GM23248 (cell line): Measurements from ENCODE around the gene LEF1.

Experiments used
- EZH2 ChIP-seq: fragments of 200-600 bp; sonication (generic); IDR thresholded peaks from 2 replicates; pipeline ENCODE4 v1.6.1; 2018; ENCODE audit warnings: antibody characterized with exemption, mild to moderate bottlenecking; ENCODE audit not compliant: insufficient read depth, poor library complexity, severe bottlenecking
- EZH2phosphoT487 ChIP-seq: fragments of 200-600 bp; sonication (generic); IDR thresholded peaks from 2 replicates; pipeline ENCODE4 v1.6.1; 2018; ENCODE audit warnings: antibody characterized with exemption, moderate library complexity, mild to moderate bottlenecking, low read depth; ENCODE audit not compliant: insufficient read depth

- TF ChIP-seq EZH2 = no peak
- TF ChIP-seq EZH2phosphoT487 = no peak
Measured at GRCh38 chr4:108152980-108153379, 15.8 kb downstream of the LEF1 start.
